Parathyroid adenoma (tissue), 2 donors: ENCODE data around the gene MISP.

Experiments
- H2AFZ ChIP-seq: fragments of 300-600 bp; sonication (generic); one replicate; pipeline ENCODE4 v1.7.0; 2017; ENCODE audit warnings: antibody characterized with exemption, mild to moderate bottlenecking
- H3K27ac ChIP-seq: fragments of 300-600 bp; sonication (generic); one replicate; pipeline ENCODE4 v1.7.0; 2017
- H3K27me3 ChIP-seq: fragments of 300-600 bp; sonication (generic); one replicate; pipeline ENCODE4 v1.7.0; 2017; ENCODE audit warnings: low read length; ENCODE audit not compliant: control insufficient read depth, insufficient read depth
- H3K36me3 ChIP-seq: fragments of 300-600 bp; sonication (generic); one replicate; pipeline ENCODE4 v1.7.0; 2017; ENCODE audit warnings: low read length; ENCODE audit not compliant: control insufficient read depth, insufficient read depth
- H3K4me1 ChIP-seq: fragments of 300-600 bp; sonication (generic); one replicate; pipeline ENCODE4 v1.7.0; 2017; ENCODE audit warnings: control low read depth
- H3K4me2 ChIP-seq: fragments of 300-600 bp; sonication (generic); one replicate; pipeline ENCODE4 v1.7.0; 2017; ENCODE audit warnings: low read length
- H3K4me3 ChIP-seq: fragments of 300-600 bp; sonication (generic); one replicate; pipeline ENCODE4 v1.7.0; 2017; ENCODE audit warnings: low read depth, low read length
- H3K79me2 ChIP-seq: fragments of 300-600 bp; sonication (generic); one replicate; pipeline ENCODE4 v1.7.0; 2017; ENCODE audit warnings: control low read depth
- H3K9ac ChIP-seq: fragments of 300-600 bp; sonication (generic); one replicate; pipeline ENCODE4 v1.7.0; 2017; ENCODE audit warnings: mild to moderate bottlenecking
- H3K9me3 ChIP-seq: fragments of 300-600 bp; sonication (generic); one replicate; pipeline ENCODE4 v1.7.0; 2017; ENCODE audit warnings: low read length; ENCODE audit not compliant: control insufficient read depth
- TF ChIP-seq, protein P1 (sequence below): fragments of 300-600 bp; sonication (generic); IDR thresholded peaks from one replicate; pipeline ENCODE4 v1.7.0; 2017; ENCODE audit warnings: antibody characterized with exemption, mild to moderate bottlenecking
- donor health status: primary hyperparathyroidism.

Gene MISP

DNA sequence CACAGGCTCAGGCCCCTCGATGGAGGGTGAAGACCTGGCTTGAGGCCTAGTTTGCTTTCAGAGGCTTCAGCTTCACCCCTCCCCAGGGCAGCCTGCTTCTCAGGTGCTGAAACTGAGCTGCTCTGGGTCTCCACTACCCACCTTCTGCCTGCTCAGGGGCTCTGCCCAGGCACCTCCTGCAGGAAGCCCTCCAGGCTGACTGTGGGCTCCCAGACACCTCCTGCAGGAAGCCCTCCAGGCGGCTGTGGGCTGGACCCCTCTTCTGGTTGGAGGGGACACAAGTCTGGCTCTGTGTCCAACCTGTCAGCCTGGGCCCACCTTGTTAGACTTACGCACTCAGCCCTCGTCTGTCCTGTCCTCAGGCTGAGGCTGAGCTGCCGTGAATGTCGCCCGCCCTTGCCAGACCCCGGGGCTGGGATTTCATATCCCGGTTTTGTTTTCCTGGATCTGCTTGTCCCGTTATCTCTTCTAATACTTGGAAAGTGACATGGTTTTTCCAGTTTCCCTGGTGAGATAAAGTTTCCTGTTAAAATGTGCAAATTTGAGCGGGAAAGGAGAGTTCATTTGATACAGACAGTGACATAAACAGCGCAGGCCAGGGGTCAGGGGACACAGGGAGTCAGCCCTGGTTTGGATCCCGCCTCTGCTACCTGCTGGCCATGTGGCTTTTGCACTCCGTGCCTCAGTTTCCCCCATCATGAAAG is 20.8 kb upstream of the MISP start:
- TF ChIP-seq, protein P1, sequence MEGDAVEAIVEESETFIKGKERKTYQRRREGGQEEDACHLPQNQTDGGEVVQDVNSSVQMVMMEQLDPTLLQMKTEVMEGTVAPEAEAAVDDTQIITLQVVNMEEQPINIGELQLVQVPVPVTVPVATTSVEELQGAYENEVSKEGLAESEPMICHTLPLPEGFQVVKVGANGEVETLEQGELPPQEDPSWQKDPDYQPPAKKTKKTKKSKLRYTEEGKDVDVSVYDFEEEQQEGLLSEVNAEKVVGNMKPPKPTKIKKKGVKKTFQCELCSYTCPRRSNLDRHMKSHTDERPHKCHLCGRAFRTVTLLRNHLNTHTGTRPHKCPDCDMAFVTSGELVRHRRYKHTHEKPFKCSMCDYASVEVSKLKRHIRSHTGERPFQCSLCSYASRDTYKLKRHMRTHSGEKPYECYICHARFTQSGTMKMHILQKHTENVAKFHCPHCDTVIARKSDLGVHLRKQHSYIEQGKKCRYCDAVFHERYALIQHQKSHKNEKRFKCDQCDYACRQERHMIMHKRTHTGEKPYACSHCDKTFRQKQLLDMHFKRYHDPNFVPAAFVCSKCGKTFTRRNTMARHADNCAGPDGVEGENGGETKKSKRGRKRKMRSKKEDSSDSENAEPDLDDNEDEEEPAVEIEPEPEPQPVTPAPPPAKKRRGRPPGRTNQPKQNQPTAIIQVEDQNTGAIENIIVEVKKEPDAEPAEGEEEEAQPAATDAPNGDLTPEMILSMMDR, result no peak
- Histone ChIP-seq H3K4me3 (no peak overlapping the region), H3K27me3 (no peaks in the 10 kb centered on the region), H2AFZ (no peak overlapping the region), H3K4me1 (no peaks in the 10 kb centered on the region), H3K4me2 (no peak overlapping the region), H3K27ac (no peak overlapping the region), H3K36me3 (no peaks in the 10 kb centered on the region), H3K9me3 (no peaks in the 10 kb centered on the region), H3K79me2 (no peaks in the 10 kb centered on the region), H3K9ac (no peak overlapping the region)

DNA sequence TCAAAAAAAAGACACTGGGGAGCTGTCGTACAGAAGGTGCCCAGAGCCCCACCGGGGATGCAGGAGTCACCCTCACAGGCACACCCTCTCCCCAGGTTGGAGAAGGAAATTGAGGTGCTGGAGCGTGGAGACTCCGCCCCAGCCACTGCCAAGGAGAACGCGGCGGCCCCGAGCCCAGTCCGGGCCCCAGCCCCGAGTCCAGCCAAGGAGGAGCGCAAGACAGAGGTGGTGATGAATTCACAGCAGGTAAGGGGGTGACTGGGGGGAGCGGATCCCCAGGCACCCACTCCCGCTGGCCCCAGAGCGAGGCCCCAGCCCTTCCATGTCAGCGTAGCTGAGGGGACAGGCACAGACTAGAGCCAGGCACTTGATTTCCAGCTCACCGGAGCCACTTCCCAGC is 19.9 kb upstream of the MISP start:
- no peaks in the 10 kb centered on the region for H3K4me1 ChIP-seq
- H3K4me3 ChIP-seq, result no peak overlapping the region

DNA sequence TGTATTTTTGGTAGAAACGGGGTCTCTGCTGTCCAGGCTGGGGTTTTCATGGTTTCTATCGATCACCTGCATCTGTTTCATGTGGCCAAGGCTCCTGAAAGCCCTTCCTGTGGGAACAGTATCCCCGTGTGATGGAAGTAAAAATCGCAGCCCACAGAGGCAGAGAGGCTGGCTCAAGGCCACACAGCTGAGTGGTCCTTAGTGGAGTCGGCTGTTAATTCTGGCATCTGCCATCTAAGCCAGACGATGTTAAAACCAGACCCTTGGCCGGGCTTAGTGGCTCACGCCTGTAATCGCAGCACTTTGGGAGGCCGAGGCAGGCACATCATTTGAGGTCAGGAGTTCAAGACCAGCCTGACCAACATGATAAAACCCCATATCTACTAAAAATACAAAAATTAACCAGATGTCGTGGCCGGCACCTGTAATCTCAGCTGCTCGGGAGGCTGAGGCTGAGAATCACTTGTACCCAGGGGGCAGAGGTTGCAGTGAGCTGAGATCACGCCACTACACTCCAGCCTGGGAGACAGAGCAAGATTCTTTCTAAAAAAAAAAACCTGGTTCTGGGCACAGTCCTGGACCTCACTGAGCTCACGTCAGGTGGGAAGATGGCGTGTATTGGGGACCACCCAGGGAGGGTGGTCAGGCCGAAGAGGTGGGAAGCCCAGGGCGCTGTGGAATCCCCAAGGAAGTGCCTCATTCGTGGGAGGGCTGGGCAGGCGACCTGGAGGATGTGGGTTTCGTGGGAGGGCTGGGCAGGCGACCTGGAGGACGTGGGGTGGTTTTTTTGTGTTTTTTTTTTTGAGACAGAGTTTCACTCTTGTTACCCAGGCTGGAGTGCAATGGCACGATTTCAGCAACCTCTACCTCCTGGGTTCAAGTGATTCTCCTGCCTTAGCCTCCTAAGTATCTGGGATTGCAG is 18.5 kb upstream of the MISP start:
- no peaks in the 10 kb centered on the region for H3K9me3 ChIP-seq
- H2AFZ ChIP-seq, result no peak overlapping the region
- H3K4me2 ChIP-seq, result no peak overlapping the region
- no peaks in the 10 kb centered on the region for H3K79me2 ChIP-seq
- no peaks in the 10 kb centered on the region for H3K36me3 ChIP-seq
- no peak overlapping the region for H3K9ac ChIP-seq
- TF ChIP-seq, protein P1, result no peak
- H3K27me3 ChIP-seq, result no peaks in the 10 kb centered on the region
- H3K4me1 ChIP-seq, result no peaks in the 10 kb centered on the region
- H3K4me3 ChIP-seq, result no peak overlapping the region
- no peak overlapping the region for H3K27ac ChIP-seq

More for the DNA sequence above, 19.9 kb upstream of the MISP start:
- H3K79me2 ChIP-seq, result no peaks in the 10 kb centered on the region
- no peak overlapping the region for H2AFZ ChIP-seq
- no peak overlapping the region for H3K9ac ChIP-seq
- no peaks in the 10 kb centered on the region for H3K36me3 ChIP-seq
- TF ChIP-seq, protein P1, result no peak
- H3K27ac ChIP-seq, result no peak overlapping the region
- no peak overlapping the region for H3K4me2 ChIP-seq
- H3K27me3 ChIP-seq, result no peaks in the 10 kb centered on the region
- no peaks in the 10 kb centered on the region for H3K9me3 ChIP-seq

DNA sequence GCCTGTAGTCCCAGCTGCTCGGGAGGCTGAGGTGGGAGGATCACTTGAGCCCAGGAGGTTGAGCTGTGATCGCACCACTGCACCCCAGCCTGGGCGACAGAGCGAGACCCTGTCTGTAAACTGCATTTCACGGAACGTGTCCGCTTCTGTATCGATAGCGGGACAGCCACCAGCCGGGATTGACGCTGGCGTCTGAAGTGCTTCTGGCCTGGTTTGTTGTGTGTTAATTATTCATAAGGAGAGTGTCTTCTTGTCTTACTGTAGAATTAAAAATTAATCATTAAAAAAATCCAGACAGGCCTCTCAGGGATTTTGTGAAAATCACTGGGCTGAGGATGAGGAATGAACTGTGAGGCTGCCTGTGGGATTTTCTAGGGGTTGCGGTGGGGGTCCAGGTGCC is 16.2 kb upstream of the MISP start:
- no peaks in the 10 kb centered on the region for H3K9me3 ChIP-seq
- no peak overlapping the region for H3K4me3 ChIP-seq
- no peak overlapping the region for H3K27ac ChIP-seq
- H3K79me2 ChIP-seq, result no peaks in the 10 kb centered on the region
- no peaks in the 10 kb centered on the region for H3K4me1 ChIP-seq
- no peak overlapping the region for H3K4me2 ChIP-seq
- H2AFZ ChIP-seq, result no peak overlapping the region
- H3K27me3 ChIP-seq, result no peaks in the 10 kb centered on the region
- no peak overlapping the region for H3K9ac ChIP-seq
- TF ChIP-seq, protein P1, result no peak
- H3K36me3 ChIP-seq, result no peaks in the 10 kb centered on the region
